HG03196 (cell line): Measurements from ENCODE around the gene TMTC1.

Experiments used
- ATAC-seq: cut with Tn5 transposase; IDR thresholded peaks from one replicate; pipeline ENCODE4 v1.9.1; 2021; ENCODE audit not compliant: unreplicated experiment

TMTC1 gene

DNA sequence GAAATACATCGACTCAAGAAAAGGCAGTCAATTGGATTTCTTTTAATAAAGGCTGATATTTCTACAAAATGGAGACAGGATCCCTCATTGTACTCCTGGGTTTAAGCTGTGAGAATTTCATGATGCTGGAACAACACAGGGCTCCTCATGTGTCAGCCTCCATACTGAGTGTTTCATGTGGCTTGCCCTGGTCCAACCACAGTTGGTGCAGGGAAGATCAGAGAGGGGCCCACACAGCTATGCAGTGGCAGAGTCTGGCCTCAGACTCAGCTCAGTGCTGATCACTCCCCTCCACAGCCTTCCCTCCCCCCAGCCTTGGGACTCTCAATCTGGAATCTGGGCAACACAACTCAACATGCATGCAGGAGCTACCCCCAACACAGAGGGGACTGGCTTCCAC lies 163.7 kb downstream of the TMTC1 start:
- ATAC-seq: no peak

DNA sequence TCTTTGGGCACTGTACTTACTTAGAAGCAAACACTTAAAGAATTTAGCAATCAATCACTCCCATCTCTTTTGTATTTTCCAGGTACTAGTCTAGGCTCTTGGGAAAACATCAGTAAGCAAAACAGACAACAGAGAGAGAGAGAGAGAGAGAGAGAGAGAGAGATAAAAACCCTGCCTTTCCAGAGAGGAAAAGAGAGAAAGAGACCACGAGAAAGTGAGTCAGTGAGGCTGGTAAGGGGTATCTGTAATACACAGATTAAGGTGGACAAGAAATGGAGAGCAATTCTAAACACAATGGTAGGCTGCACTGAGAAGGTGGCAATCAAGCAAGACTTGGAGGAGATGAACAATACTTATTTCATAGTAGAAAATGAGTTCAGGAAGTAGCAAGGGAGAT lies 166.3 kb downstream of the TMTC1 start:
- ATAC-seq: no peak

DNA sequence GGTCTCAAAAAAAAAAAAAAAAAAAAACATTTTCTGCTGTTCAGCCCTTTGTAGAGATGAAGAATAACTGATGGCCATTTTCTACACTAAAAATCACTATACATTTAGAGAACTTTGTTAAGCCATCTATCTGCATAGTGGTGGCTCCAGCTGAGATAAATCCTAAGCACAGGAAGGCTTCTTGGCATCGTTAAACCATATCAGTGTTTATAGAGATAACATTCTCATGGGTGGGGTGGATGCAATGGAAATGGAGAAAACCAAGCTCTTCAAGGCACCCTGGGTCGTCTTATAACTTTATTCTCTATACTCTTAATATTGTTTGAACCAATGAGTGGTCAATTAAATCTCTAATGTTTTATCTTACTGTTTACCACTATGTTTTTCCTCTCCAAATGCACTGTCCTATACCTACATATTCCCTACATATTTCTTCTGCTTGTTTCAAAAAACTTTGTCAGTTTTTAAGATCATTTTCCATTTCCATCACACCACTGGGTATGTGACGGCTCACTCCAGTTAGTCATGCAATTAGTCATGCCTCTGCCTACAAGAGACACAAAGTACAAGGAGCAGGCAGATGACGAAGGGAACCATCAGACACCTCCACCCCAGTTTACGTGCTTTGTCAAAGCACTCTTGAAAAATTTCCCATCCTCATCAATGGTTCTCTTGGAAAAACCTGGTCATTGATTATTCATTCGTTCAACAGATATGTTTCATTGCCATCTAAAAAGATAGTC lies 166.9 kb downstream of the TMTC1 start:
- no peak for ATAC-seq

DNA sequence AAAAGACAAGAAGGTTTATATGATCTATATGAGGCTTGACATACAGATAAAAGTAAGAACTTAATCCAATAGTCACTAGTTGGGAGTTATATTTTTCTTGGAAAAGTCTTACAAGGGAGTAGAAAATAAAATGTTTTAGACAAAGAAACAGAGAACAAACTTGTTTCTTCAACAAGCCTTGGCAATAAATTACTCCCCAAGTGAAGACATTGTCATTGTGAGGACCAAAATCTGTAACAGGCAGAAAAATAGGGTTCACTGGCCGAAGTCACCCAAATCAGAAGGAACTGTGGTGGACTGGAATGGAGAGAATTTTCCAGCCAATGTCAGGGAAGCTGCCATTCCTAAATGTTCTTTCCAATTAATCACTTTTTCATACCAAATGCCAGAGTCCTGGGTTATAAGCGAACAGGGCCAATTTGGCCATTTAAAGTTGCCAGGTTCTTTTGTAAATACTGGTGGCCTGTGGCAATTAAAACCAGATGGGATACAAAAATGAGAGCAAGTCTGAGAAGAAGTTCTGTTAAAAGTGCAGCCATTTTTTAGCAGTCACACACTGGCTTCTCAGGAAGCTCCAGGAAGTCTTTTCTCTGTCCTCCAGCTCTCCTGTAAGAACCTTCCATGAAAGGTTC lies 168.9 kb downstream of the TMTC1 start:
- ATAC-seq: no peak

DNA sequence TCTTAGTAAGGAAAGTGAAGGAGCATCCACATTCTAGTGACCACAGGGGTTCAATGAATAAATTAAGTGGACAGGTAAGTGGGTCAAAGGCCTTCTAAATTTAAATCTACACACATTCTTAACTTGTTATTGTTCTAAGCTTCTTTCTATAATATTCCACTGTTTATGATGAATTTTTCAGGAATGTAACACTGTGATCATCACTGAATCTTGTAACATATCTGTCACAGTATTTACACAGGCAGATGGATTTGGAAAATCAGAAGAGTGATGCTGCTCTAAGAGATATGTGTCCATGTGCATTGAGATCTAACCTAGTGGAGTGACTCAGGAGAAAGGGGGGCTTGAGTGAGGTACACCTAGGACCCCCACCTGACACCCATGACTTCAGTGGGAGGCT lies 170.8 kb downstream of the TMTC1 start:
- ATAC-seq: no peak

DNA sequence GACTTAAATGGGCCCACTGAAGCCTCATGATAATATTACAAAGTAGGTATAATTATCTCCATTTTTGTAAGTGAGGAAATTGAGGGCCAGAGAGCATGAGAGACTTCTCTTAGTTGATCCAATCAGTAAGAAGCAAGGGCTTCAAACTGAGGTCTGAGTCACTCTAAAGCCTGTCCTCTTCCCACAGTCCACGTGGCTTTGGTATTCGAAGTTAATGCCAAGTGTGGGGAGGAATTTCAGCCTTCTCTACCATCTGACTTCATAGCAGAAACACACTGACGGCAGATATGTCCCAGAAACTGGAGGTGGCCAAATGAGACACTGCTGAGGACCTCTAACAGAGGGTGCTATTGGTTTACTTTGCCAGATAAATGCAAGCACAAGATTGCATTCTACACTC lies 171.8 kb downstream of the TMTC1 start:
- ATAC-seq: no peak

DNA sequence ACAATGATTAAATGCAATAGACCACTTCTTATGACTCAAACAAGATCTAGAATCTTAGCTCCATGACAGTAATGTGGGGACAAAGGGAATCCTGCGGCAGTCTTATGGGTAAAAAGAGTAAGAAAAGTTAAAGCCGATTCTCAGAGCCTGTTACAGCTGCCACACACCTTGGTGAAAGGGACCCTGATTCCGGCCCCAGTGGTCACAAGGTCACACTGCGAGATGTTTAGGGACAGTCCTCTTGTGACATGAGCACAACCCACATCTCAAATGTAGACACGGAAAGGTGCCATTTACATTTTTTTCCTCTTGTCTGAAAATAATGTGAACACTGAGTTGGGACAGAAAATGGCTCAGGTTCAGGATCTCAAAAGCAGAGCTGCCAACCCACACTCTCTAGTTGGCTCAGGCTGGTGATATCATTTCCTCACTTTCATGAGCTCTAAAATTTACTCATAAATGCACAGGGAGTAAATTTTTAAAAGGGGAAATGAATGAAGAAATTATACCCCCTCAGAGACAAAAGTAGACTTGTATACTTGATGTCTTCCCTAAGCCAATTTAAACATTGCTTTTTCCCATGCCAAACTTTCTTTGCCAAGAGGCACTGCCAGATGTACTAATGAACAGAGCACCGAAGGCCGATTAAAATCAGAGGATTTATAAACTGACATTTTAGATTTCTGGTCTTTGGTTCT lies 173.1 kb downstream of the TMTC1 start:
- ATAC-seq: no peak

DNA sequence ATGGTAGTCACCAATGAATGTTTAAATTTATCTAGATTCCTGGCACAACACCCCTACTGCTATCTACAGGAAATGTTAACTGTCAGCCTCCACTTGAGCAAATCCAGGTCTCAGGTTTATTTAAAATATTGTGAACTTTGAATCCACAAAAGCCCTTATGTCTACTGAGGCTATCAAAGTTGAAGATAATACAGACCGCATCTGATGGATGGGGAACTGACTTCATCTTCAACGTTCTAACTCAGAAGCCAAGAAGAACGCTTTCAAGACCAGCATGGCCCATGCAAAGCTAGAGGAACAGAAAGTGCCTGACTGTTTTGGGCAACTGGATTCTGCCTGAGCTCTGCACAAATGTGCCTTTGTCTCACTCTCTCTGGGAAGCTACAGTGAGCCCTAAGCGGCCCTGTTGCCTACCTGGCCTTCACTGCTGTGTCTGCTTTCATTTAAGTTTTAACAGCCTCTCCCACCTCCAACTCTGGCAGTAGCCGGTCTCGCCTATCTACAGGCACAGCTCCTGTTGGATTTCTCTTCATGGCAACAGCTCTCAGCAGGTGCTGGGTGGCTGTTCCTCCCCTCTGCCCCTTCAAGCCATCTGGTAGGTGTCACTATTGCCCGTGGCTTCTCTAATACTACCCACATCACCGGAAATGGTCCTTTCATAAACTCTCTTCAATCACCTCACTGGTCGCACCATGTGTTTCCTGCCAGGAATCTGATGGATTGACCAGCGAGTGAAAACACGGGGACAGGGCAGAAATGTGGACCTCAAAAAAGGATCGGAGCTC lies 174.1 kb downstream of the TMTC1 start:
- ATAC-seq: no peak

DNA sequence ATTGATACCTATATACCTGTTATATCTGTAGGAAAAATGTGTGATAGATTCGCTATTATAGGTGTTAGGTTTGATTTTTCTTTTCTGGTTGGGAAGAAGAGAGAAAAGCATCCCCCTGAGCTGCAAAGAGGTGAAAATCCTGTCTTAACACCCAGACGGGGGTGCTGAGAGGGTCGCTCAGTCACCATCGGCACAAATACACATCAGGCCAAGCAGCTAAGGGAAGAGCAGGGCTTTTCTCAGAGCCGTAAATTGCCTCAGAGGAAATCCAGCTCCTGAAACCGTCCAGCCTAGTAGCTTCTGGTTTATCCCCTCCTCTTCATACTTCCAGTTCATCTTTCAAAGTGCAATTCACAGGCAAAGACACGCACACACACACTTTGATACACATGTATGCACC lies 175.2 kb downstream of the TMTC1 start:
- no peak for ATAC-seq

DNA sequence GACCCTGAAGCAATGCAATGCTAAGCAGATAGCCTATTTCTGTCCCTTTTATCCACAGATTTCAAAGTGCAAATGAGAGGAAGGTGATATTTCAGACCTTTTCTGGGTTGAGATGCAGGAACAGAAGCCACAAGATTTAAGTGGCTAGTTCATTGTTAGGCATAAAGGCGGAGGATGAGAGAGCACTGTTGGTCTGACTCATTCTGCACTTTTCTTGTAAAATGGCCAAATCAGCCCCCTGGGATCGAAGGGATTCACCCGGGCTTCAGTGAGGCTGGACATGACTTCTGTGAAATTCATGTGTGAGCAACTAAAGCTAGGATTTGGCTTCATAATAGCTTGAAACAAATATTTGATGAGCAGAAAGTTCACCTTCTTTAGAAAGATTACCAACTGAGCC lies 184.4 kb downstream of the TMTC1 start:
- ATAC-seq: no peak

DNA sequence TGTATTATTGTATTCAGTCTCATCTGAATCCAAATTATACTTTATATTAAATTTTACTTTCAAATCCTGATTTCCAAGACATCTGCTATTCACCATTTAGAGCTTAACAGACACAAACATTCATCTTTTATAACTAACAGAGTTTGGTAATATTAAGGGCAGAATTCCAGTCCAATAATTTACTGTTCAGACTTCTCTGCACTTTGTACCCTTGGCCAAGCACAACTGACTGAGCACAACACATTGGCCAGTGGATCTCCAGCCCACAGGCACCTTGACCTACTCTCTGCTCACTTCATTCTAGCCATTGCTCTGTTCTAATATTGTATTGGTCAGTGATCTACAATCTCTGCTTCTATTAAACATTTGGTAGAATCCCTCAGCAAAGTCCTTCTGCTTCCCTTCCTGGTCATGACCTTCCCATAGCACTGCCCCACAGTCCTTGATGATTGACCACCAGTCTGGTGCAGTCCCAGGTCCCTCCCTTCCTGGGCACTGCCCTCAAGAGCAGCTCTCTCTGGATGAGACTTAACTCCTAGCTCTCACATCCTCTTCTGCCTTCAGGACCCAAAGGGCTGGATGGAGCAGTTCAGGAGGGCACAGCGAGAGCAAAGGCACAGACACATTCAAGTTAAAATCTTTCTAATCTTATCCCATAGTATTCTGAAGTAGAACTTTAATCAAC lies 188.5 kb downstream of the TMTC1 start:
- no peak for ATAC-seq

DNA sequence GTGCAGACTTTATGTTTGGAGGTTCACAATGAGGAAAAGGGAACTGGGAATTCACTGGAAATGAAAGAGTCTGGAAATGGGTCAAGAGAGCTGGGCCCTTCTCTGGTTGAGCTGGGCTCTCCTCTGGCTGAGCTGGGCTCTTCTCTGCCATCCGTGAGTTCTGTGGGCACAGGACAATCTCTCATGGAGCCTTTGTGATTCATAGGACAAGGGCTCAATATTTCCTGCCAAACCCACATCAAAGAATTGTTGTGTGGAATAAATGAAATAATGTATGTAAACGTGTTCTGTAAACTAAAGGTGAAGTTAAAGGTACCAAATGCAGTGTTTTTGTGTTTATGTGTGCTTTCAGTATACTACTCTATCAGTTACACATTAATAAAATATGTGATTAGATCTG lies 190.7 kb downstream of the TMTC1 start:
- ATAC-seq: no peak

DNA sequence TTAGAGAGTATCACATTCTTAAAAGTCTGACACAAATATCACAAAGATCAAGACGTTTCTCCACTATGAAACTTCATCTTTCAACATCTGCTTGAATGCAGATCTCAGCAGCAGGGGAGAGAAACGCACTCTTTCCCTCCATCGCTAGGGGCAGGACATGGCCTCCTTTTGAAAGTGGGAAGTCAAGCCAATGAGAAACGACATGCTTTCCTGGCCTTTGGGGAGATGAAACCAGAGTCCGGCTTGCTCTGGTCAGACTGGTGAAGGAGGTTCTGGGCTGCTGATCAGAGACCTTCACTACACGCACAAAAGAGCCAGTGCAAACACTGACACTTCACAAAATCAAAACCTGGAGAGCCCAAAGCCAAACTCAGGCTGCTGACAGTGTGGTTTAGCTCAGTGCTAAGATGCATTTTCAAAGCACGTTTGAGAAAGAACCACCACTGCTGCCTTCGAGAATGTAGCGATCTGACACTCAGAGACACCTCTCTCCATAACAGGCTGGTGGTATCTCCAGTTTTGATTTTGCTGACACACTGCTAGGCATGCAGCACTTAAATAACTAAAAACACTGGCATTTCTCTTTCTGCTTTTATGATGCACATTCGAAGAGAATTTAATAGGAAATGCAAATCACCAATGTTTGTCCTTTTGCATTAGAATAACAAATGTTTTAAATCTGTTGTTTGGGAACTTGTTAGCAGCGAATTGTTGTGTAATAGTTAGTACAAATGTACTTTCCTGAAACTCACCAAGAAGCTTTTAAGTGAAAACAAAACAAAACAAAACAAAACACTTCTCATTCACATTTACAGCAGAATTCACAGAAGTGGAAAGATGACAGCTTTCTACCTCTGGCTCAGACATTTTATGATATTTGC lies 192.4 kb downstream of the TMTC1 start:
- ATAC-seq: no peak

DNA sequence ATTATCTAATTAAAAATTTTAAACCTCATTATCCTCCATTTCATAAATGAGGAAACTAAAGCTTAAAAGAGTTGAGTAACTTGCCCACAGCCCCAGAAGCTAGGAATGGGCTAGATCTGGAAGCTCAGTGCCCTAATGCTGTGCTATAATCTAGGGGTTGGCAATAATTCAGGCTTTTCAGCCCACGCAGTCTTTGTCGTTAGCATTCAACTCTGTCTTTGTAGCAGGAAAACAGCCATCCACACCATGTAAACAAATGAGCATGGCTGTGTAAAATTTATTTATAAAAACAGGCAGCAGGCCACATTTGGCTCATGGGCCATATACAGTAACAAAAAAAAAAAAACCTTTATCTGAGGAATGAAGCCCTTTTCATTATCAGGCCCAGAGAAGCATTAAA lies 193.9 kb downstream of the TMTC1 start:
- ATAC-seq: no peak

DNA sequence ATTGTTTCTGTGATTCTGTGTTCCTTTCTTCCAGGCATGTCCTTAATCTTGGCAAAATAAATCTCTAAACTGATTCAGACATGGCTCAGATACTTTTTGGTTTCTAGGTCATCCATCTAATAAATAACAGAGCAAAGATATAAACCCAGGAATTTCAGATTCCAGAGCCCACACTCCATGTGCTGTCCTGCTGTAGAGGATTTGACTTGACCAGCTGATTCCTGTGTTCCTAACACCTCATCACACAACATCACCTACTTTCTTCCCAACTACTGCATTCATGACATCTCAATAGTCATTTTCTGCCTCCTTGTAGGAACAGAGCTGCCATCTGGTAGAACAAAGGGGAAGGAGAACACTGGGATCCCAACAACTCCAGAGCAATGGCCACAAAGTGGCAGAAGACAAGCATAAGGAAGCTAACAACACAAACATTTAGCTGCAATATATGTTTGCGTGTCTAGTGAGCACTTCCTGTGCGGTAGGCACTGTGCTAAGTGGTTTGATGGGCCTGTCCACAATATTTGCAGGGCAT lies 194.4 kb downstream of the TMTC1 start:
- ATAC-seq: no peak

DNA sequence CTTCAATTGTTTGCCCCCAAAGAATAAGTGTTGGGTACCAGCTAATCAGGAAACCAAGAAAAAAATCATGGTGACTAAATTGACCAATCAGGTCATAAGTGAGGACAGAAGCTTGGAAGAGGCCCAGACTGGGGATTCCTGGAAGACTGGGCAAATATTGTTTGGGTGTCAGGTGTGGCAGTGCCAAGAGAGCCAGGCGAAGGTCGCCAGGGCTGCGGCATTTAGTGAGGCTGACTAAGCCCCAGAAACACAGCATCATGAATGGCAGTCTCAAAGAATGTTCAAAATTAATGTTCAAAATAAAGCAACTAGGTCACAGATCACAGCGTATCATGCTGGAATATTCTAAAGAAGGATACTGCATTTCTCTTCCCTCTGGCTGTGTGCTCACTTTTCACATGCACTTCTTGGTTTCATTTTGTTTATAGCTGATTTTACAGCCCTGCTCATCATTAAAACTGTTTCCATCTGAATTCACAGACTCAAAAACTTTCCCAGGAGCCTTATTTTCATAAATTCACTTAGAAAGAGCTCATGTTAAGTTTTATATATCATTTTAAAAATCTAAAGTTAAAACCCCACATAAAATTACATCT lies 201.0 kb downstream of the TMTC1 start:
- no peak for ATAC-seq

DNA sequence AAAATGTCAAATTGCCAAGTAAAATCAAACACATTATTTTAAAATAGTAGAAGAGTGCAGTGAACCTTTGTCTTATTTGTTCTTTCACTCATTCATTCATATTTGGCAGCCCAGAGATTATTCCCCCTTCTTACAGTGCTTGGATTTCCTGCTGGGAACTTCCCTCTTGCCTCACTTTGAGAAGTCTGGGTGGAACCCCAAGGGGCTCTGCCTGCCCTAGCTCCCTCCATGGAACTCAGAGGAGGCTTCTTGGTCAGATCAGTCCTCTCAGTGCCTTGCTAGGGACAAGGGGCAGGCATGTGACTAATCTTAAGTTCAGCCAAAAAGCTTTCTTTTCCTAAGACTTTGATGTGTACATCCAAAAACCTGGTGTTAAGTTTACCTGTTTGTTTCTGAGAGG lies 201.6 kb downstream of the TMTC1 start:
- no peak for ATAC-seq

DNA sequence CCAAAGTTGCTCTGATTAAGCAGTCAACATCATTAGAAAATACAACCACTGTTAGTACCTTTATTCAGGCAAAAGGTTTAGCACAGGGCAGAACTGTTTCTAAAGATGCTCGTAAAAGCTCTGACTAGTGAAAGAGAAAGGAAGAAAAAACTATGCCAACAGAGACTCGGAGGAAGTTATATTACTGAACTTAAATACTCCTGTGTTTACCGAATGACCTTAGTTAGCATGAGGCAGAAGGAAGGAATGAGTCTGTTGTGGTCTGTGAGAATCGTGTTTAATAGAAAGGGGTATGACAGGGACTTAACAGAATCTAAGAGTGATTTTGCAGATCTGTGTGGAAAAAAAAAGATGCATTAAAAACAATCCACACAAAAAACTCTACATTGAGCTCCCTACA lies 202.1 kb downstream of the TMTC1 start:
- ATAC-seq: no peak

DNA sequence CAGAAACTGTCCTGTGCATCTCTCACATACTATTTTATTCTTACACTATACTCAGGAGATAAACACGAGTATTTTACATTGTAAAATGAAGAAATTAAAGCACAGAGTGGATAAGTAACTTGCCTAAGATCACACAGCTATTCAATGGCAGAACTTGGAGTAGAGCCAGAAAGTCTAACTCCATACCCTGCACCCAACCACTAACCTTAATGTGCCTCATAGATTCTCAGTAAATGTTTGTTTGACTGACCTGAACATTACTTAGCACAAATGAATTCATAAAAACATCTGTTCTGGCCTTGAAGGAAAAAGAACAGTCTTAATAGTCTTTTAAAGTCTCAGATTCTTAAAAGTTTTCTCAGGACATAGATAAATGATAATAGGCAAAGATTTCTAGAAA lies 202.8 kb downstream of the TMTC1 start:
- ATAC-seq: no peak
